HEK293T (cell line): Measurements from ENCODE around the gene LAMTOR4.

ENCODE experiments used
- CTBP1 ChIP-seq: fragments of 450-650 bp; IDR thresholded peaks from 2 replicates; pipeline ENCODE4 v1.6.1; 2016; ENCODE audit warnings: borderline replicate concordance
- FOXK2 ChIP-seq: fragments of 450-650 bp; IDR thresholded peaks from 2 replicates; pipeline ENCODE4 v1.6.1; 2016; ENCODE audit warnings: mild to moderate bottlenecking
- SUZ12 ChIP-seq: fragments of 450-650 bp; IDR thresholded peaks from 2 replicates; pipeline ENCODE4 v1.6.1; 2016; ENCODE audit warnings: mild to moderate bottlenecking
- TARDBP ChIP-seq: fragments of 450-650 bp; IDR thresholded peaks from 2 replicates; pipeline ENCODE4 v1.6.1; 2016
- ZNF384 ChIP-seq: fragments of 450-650 bp; IDR thresholded peaks from 2 replicates; pipeline ENCODE4 v1.6.1; 2016

GRCh38 chr7:100132126-100132525, 16.6 kb upstream of the LAMTOR4 start:
- TF ChIP-seq TARDBP: no peak
- no peak for TF ChIP-seq SUZ12
- TF ChIP-seq ZNF384: no peak
- no peak for TF ChIP-seq CTBP1
- no peak for TF ChIP-seq FOXK2
